Mammary epithelial cell (primary cell): ENCODE data around the gene TMEM255B.

Experiments used
- CTCF ChIP-seq, 2 donors: IDR thresholded peaks in 1 of 2; conservative IDR thresholded peaks in 1 of 2; 2 replicates each; pipeline ENCODE4 v1.5.1; 2011 to 2012; ENCODE audit warnings: inconsistent platforms in 2 of 2, low read length in 2 of 2, mild to moderate bottlenecking in 2 of 2, control low read depth in 1 of 2, low read depth in 1 of 2; ENCODE audit not compliant: insufficient read depth in 1 of 2; ENCODE audit errors: extremely low read depth in 1 of 2
- EZH2 ChIP-seq: IDR thresholded peaks from 2 replicates; pipeline ENCODE4 v1.6.1; 2012; ENCODE audit warnings: low read length, inconsistent platforms, borderline replicate concordance

DNA sequence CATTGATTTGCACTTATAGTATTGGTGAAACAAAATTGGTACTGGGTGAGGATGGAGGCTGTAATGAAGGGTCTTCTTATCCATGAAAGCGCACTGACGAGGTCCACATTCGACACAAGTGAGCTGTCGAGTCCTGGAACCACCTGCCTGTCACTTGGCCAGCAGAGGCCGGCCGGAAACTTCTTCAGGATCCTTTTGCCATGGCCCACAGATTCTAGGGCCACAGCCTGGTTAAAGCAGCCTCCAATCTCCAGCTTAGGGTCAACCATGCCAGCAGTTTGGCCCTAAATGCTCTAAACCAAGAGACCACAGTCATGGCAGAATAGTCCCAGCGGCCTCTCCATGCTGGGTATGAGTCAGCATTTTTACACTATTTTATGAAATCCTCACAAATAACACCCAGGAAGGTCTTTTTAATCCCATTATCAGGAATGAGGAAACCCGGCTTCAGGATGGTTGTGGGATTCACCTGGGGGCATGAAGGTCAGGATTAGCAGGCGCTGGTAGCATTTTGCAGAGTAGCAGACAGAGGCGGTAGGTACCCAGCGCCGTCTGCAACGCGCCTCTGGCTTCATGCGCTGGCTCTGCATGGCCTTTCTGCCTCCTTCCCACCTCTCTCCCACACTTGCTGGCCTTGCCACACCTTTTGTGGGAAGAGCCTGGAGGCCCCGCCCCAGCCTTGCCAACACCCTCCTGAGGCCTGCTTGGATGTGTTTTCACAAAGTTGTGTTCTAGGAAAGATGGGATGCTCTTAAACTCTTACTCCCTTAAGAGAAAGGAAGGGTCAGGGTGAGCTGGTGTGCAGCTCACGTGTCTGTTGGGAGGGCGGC is 89.6 kb downstream of the TMEM255B start:
- TF ChIP-seq CTCF (conservative IDR thresholded peaks at IDR 0.05 in 1 of 2, IDR thresholded peaks at IDR 0.05 in 1 of 2; ENCODE audit: extremely low read depth in 1 of 2, insufficient read depth in 1 of 2, low read depth in 1 of 2, low read length in 2 of 2) = no peak
- no peak for TF ChIP-seq EZH2
